Cerebellar cortex (tissue), 1 donor: ENCODE results near the gene TBC1D12.

Experiments
- DNase-seq: peaks from one replicate; pipeline ENCODE4 v3.0.0-alpha.2; 2015; ENCODE audit warnings: low spot score

The TBC1D12 gene

GRCh38 chr10:94407668-94408067, 5.3 kb downstream of the TBC1D12 start:
- no peak for DNase-seq

GRCh38 chr10:94409021-94409657, 6.8 kb downstream of the TBC1D12 start:
- no peak for DNase-seq

GRCh38 chr10:94411304-94411703, 9.0 kb downstream of the TBC1D12 start:
- no peak for DNase-seq

- DNase-seq: no peak
Observed at GRCh38 chr10:94412449-94412848, 10.1 kb downstream of the TBC1D12 start.

GRCh38 chr10:94413361-94413760, 11.0 kb downstream of the TBC1D12 start:
- peak; percentile 8 for DNase-seq

GRCh38 chr10:94416896-94417295, 14.6 kb downstream of the TBC1D12 start:
- DNase-seq: no peak

- DNase-seq: no peak
Observed at GRCh38 chr10:94417321-94417720, 15.0 kb downstream of the TBC1D12 start.

GRCh38 chr10:94420516-94420915, 18.2 kb downstream of the TBC1D12 start:
- no peak for DNase-seq

- no peak for DNase-seq
Observed at GRCh38 chr10:94420998-94421528, 18.7 kb downstream of the TBC1D12 start.

- no peak for DNase-seq
Observed at GRCh38 chr10:94423627-94424026, 21.3 kb downstream of the TBC1D12 start.

- DNase-seq: no peak
Observed at GRCh38 chr10:94424714-94425337, 22.5 kb downstream of the TBC1D12 start.

GRCh38 chr10:94425942-94426341, 23.6 kb downstream of the TBC1D12 start:
- no peak for DNase-seq

- no peak for DNase-seq
Observed at GRCh38 chr10:94427166-94427565, 24.8 kb downstream of the TBC1D12 start.

GRCh38 chr10:94428766-94429707, 26.7 kb downstream of the TBC1D12 start:
- no peak for DNase-seq

- no peak for DNase-seq
Observed at GRCh38 chr10:94430701-94431100, 28.4 kb downstream of the TBC1D12 start.

GRCh38 chr10:94432443-94432842, 30.1 kb downstream of the TBC1D12 start:
- no peak for DNase-seq

GRCh38 chr10:94439275-94439861, 37.0 kb downstream of the TBC1D12 start:
- peak; percentile 16 for DNase-seq

- no peak for DNase-seq
Observed at GRCh38 chr10:94440096-94440495, 37.8 kb downstream of the TBC1D12 start.

GRCh38 chr10:94443047-94443446, 40.7 kb downstream of the TBC1D12 start:
- DNase-seq: peak; percentile 14

GRCh38 chr10:94443549-94443948, 41.2 kb downstream of the TBC1D12 start:
- DNase-seq: no peak

GRCh38 chr10:94450782-94451181, 48.4 kb downstream of the TBC1D12 start:
- no peak for DNase-seq

GRCh38 chr10:94451883-94452519, 49.7 kb downstream of the TBC1D12 start:
- no peak for DNase-seq
